ENCODE results near the gene SERF2. TPM values are rescaled to one million over a fixed set of nuclear protein-coding genes. Genes with fewer than 3 reads are reported as not detected.
"Not testable (repeated sequence)": the region's sequence is repeated elsewhere in the genome, so short reads cannot be mapped to it uniquely, and the experiment has no call there.

Gene SERF2
- total RNA-seq (2014; rRNA removed; shearing (Covaris generic); ENCODE audit: low replicate concordance) = 272 and 1,334 TPM in 2 replicates

DNA sequence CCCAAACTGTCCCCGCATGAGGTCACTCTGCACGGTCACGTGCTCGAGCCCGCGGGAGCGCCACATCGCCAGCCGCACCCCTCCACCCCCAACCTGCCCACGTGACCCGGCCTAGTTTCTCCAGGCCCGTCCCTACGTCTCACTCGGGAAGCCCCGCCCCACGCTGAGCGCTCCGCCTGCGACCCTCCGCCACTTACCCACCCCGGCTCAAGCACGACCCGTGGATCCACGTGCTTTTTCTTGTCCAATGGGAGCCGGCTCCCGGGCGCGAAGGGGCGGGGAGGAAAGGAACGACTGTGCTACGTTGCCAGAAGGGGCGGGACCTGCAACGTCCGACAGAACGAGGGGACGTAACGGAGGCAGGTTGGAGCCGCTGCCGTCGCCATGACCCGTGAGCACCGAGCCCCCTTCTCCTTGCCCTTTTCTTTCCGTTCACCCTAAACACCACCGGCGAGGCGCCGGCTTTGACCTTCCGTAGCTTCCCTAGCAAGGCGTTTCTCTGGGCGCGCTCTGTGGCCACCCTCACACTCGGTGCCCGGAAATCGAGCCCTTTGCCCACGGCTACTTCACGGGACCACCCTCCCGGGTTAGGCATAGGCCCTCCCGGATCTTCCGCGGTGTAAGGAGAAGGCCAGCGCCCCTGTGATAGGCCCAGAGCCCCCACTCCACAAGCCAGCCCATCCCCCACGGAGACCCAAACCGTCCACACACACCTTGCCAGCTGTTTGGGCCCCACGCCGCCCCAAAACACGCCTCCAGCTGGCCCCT lies at the start of gene SERF2:
Gene SERF2 (plus strand): TSS at position 328 of the 768 bp plus-strand sequence. CDS start 57 bp downstream, at position 385.
- peak; percentile 100 for DNase-seq
- H3K9me3 ChIP-seq = no peaks in the 10 kb centered on the region
- H3K36me3 ChIP-seq = peaks cover 45% of the 10 kb centered on the region
- H3K27me3 ChIP-seq = no peaks in the 10 kb centered on the region
- peak within 1 kb of the TSS; percentile 70 for H3K4me3 ChIP-seq

GRCh38 chr15:43746245-43746902 lies 45.7 kb upstream of the SERF2 start, which contains the start of gene PDIA3:
Gene PDIA3, plus strand, starts transcription at chr15:43746438. Its CDS starts 102 bp downstream, at chr15:43746540.
- not testable (repeated sequence) for H3K9me3 ChIP-seq, H3K27me3 ChIP-seq
- H3K4me3 ChIP-seq = peak within 1 kb of the TSS; percentile 97
- peak; percentile 96 for DNase-seq
- peaks cover 27% of the 10 kb centered on the region for H3K36me3 ChIP-seq

DNA sequence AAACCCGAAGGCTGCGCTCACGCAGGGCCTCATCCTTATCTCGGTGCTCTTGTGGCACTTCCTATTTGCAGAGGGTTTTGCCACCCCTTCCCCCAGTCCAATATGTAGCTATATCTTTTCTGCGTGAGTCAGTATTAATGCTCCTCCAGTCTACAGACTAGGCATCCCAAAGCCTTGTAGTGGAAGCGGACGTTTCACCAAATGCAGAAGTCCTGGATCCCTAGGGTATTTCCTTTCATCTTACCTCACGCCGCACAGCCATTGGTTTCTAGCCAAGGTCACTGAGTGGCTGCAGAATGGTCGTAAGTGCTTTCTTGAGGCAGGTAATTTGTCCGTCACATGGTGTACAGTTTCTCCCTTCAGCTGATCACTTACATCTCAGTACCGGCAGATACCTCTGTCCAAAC lies 45.2 kb upstream of the SERF2 start:
- not testable (repeated sequence) for DNase-seq, H3K27me3 ChIP-seq, H3K9me3 ChIP-seq
- H3K4me3 ChIP-seq = peak overlapping the region; percentile 97
- peaks cover 32% of the 10 kb centered on the region for H3K36me3 ChIP-seq

DNA sequence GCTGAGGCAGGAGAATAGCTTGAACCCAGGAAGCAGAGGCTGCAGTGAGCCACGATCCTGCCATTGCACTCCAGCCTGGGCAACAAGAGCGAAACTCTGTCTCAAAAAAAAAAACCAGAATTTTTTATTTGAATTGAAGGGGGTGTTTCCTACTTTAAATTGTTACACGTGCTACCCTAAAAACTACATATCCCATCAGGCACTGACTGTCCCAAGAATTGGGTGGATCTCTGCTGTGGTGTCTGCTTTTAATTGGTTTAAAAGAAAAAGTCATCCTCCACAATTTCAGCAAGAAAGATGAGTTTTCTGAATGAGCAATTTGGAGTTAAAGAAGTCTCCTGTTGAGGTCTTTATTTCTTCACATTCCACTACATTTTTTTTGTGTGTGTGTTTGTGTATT lies 43.7 kb upstream of the SERF2 start:
- Histone ChIP-seq H3K36me3 (peaks cover 47% of the 10 kb centered on the region), H3K9me3 (no peaks in the 10 kb centered on the region), H3K4me3 (peak overlapping the region; percentile 97), H3K27me3 (no peaks in the 10 kb centered on the region)
- no peak for DNase-seq

- no peak for DNase-seq
- Histone ChIP-seq H3K4me3 (no peak overlapping the region), H3K9me3 (no peaks in the 10 kb centered on the region), H3K27me3 (no peaks in the 10 kb centered on the region), H3K36me3 (peaks cover 60% of the 10 kb centered on the region)
These were observed 42.3 kb upstream of the SERF2 start for GRCh38 chr15:43749690-43750345.

GRCh38 chr15:43751885-43752284 lies 40.2 kb upstream of the SERF2 start:
- no peaks in the 10 kb centered on the region for H3K27me3 ChIP-seq
- H3K9me3 ChIP-seq = no peaks in the 10 kb centered on the region
- peaks cover 78% of the 10 kb centered on the region for H3K36me3 ChIP-seq
- no peak for DNase-seq
- no peak overlapping the region for H3K4me3 ChIP-seq

- Histone ChIP-seq H3K4me3 (no peak overlapping the region), H3K9me3 (no peaks in the 10 kb centered on the region), H3K27me3 (no peaks in the 10 kb centered on the region), H3K36me3 (peaks cover 88% of the 10 kb centered on the region)
- no peak for DNase-seq
These were observed 29.3 kb upstream of the SERF2 start for GRCh38 chr15:43762824-43763223.

- Histone ChIP-seq H3K27me3 (no peaks in the 10 kb centered on the region), H3K36me3 (peaks cover 91% of the 10 kb centered on the region), H3K9me3 (no peaks in the 10 kb centered on the region), H3K4me3 (no peak overlapping the region)
- DNase-seq = no peak
These were observed 28.2 kb upstream of the SERF2 start for GRCh38 chr15:43763819-43764446.

DNA sequence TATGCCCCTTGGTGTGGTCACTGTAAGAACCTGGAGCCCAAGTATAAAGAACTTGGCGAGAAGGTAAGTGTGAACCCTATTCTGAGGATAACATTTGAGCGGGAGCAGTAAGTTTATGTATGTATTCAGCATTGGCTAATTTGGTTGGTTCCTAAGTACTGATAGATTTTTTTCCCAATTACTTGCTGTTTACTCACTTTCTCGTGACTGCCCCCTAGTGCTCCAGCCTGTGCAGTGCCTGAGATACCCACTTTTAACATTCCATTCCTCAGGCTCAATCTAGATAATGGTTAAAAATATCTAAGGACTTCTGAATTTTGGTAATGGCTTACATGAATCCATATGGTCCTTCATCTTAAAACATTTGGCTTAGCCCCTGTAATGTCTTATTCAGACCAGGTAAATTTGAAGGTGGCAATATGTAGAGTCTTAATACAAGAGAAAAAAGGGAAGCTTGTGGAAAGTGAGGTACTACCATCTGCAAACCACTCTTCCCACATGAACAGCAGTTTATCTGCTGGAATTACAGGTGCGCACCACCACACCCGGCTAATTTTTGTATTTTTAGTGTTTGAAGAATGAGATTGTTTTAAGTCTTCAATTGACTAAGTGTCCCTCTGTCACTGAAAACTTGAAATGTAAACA lies 22.4 kb upstream of the SERF2 start:
- peak; percentile 45 for DNase-seq
- Histone ChIP-seq H3K4me3 (no peak overlapping the region), H3K9me3 (no peaks in the 10 kb centered on the region), H3K27me3 (no peaks in the 10 kb centered on the region), H3K36me3 (peaks cover 90% of the 10 kb centered on the region)

GRCh38 chr15:43771816-43772215 lies 20.3 kb upstream of the SERF2 start:
- no peaks in the 10 kb centered on the region for H3K9me3 ChIP-seq
- H3K4me3 ChIP-seq = no peak overlapping the region
- peaks cover 75% of the 10 kb centered on the region for H3K36me3 ChIP-seq
- H3K27me3 ChIP-seq = no peaks in the 10 kb centered on the region
- DNase-seq = no peak

- H3K4me3 ChIP-seq = no peak overlapping the region
- DNase-seq = no peak
- H3K9me3 ChIP-seq = no peaks in the 10 kb centered on the region
- H3K27me3 ChIP-seq = no peaks in the 10 kb centered on the region
- peaks cover 67% of the 10 kb centered on the region for H3K36me3 ChIP-seq
These were observed 19.5 kb upstream of the SERF2 start for GRCh38 chr15:43772624-43773023.

- no peaks in the 10 kb centered on the region for H3K9me3 ChIP-seq
- no peaks in the 10 kb centered on the region for H3K27me3 ChIP-seq
- no peak for DNase-seq
- peaks cover 56% of the 10 kb centered on the region for H3K36me3 ChIP-seq
- no peak overlapping the region for H3K4me3 ChIP-seq
These were observed 18.1 kb upstream of the SERF2 start for GRCh38 chr15:43774062-43774461.

- Histone ChIP-seq H3K9me3 (no peaks in the 10 kb centered on the region), H3K4me3 (no peak overlapping the region), H3K36me3 (peaks cover 43% of the 10 kb centered on the region), H3K27me3 (no peaks in the 10 kb centered on the region)
- DNase-seq = peak; percentile 61
These were observed 16.6 kb upstream of the SERF2 start for GRCh38 chr15:43775411-43775965.

GRCh38 chr15:43776101-43776717 lies 15.9 kb upstream of the SERF2 start:
- no peak for DNase-seq
- Histone ChIP-seq H3K36me3 (peaks cover 36% of the 10 kb centered on the region), H3K9me3 (no peaks in the 10 kb centered on the region), H3K27me3 (no peaks in the 10 kb centered on the region), H3K4me3 (no peak overlapping the region; the same call in 1 of the 2 replicates)

- Histone ChIP-seq H3K4me3 (peak within 1 kb of the TSS; percentile 64), H3K36me3 (peaks cover 30% of the 10 kb centered on the region), H3K9me3 (no peaks in the 10 kb centered on the region), H3K27me3 (no peaks in the 10 kb centered on the region)
- DNase-seq = peak; percentile 85
These were observed 15.3 kb upstream of the SERF2 start, which contains the start of gene ELL3 for GRCh38 chr15:43776718-43777266. Gene ELL3, minus strand, starts transcription at chr15:43776966. Its CDS starts 65 bp downstream, at chr15:43776901.

All from MG63 (cell line).